ENCODE measurements around the gene RNF13.
"Not testable (repeated sequence)": the region's sequence is repeated elsewhere in the genome, so short reads cannot be mapped to it uniquely, and the experiment has no call there.

Gene RNF13

DNA sequence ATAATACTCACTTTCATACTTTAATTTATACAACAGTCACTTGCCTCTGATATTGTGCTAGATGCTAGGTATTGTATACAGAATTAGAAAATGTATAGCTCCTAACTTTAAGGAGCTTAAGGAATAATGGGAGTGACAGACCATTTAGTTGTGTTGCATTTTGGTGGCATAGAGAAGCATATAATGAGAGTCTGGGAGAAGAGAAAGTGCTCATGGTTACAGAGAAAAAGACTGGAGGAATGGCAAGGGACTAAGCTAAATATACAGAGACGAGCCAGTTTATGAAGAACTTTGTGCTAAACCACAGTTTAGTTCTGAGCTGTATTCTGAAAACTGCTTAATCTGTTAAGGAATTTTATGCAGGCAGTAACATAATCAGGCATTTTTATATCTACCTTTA is 6.4 kb downstream of the RNF13 start:
- Histone ChIP-seq H3K4me3 (ENCODE audit: low read length) (no peak overlapping the region), H3K27me3 (ENCODE audit: control insufficient read depth, insufficient read depth, low read length) (no peaks in the 10 kb centered on the region), H3K4me2 (ENCODE audit: low read length) (no peak overlapping the region), H3K36me3 (ENCODE audit: insufficient read depth, low read length) (peaks cover 4% of the 10 kb centered on the region), H3K4me1 (ENCODE audit: control insufficient read depth, insufficient read depth, low read length) (peaks cover 26% of the 10 kb centered on the region), H3K9me3 (replicated peaks; ENCODE audit: low read length) (no peaks in the 10 kb centered on the region), H3K9ac (ENCODE audit: low read depth, low read length) (no peak overlapping the region)

DNA sequence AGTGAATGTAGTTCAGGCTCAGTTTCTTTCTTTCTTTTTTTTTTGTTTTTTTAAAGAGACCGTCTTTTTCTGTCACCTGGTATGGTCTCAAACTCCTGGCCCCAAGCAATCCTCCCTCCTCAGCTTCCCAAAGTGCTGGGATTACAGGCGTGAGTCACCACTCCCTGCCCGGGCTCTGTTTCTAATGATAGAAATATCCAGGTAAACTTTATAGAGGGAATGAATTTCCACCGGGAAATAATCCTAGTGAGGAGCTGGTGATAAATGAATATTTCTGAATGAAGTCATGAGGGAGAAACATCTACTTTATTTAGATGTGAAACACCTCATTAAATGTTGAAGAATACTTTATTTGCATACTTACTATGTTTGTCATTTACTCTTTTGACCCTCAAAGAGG is 7.2 kb downstream of the RNF13 start:
- H3K27me3 ChIP-seq (ENCODE audit: control insufficient read depth, insufficient read depth, low read length) = no peaks in the 10 kb centered on the region
- H3K4me2 ChIP-seq (ENCODE audit: low read length) = no peak overlapping the region
- no peak overlapping the region for H3K9ac ChIP-seq (ENCODE audit: low read depth, low read length)
- H3K4me1 ChIP-seq (ENCODE audit: control insufficient read depth, insufficient read depth, low read length) = peaks cover 18% of the 10 kb centered on the region
- H3K4me3 ChIP-seq (ENCODE audit: low read length) = no peak overlapping the region
- H3K36me3 ChIP-seq (ENCODE audit: insufficient read depth, low read length) = peaks cover 4% of the 10 kb centered on the region
- H3K9me3 ChIP-seq (replicated peaks; ENCODE audit: low read length) = no peaks in the 10 kb centered on the region

DNA sequence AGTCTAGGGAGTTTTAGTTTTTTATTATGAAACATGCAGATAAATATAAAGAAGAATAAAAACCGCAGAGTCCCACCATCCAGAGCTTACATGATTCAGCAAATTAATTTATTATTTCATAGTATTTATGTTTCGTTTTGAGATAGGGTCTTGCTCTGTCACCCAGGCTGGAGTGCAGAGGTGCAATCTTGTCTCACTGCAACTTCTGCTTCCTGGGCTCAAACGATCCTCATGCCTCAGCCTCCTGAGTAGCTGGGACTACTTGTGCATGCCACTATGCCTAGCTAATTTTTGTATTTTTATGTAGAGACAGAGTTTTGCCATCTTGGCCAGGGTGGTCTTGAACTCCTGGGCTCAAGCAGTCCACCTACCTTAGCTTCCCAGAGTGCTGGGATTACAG is 13.6 kb downstream of the RNF13 start:
- Histone ChIP-seq H3K4me3 (ENCODE audit: low read length) (no peak overlapping the region), H3K4me1 (ENCODE audit: control insufficient read depth, insufficient read depth, low read length) (no peaks in the 10 kb centered on the region), H3K9me3 (replicated peaks; ENCODE audit: low read length) (peaks cover 5% of the 10 kb centered on the region), H3K36me3 (ENCODE audit: insufficient read depth, low read length) (peaks cover 4% of the 10 kb centered on the region), H3K27me3 (ENCODE audit: control insufficient read depth, insufficient read depth, low read length) (no peaks in the 10 kb centered on the region), H3K9ac (ENCODE audit: low read depth, low read length) (no peak overlapping the region), H3K4me2 (ENCODE audit: low read length) (no peak overlapping the region)

DNA sequence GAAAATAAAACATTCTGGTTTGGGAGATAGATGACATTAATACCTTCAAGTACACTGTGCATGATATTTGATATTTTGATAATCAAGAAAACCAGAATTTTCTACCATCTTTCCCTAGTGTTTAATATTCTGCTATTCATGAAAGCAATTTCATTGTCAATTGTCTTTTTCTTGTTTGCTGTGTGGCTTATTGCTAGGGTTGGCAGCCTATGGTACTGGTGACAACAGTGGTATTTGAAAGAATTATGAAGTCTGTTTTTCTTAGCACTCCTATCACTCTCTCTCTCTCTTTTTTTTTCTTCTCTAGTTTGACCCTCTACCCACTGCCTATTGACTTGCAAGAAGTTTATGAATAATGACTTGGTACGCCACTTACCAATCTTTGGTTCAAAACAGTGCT is 15.4 kb downstream of the RNF13 start:
- no peaks in the 10 kb centered on the region for H3K4me1 ChIP-seq (ENCODE audit: control insufficient read depth, insufficient read depth, low read length)
- no peak overlapping the region for H3K4me3 ChIP-seq (ENCODE audit: low read length)
- no peaks in the 10 kb centered on the region for H3K27me3 ChIP-seq (ENCODE audit: control insufficient read depth, insufficient read depth, low read length)

DNA sequence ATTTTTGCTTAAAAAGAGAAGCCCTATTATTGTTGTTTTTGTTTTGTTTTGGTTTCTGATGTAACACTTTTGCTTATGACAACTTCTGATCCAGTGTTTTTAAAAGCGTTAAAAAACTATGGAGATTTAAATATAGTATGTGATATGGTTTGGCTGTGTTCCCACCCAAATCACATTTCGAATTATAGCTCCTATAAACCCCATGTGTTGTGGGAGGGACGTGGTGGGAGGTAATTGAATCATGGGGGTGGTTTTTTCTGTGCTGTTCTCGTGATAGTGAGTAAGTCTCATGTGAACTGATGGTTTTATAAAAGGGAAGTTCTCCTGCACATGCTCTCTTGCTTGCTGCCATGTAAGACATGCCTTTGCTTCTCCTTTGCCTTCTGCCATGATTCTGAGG is 16.6 kb downstream of the RNF13 start:
- not testable (repeated sequence) for H3K27me3 ChIP-seq (ENCODE audit: control insufficient read depth, insufficient read depth, low read length); H3K4me3 ChIP-seq (ENCODE audit: low read length); H3K9ac ChIP-seq (ENCODE audit: low read depth, low read length); H3K4me1 ChIP-seq (ENCODE audit: control insufficient read depth, insufficient read depth, low read length); H3K4me2 ChIP-seq (ENCODE audit: low read length); H3K36me3 ChIP-seq (ENCODE audit: insufficient read depth, low read length); H3K9me3 ChIP-seq (replicated peaks; ENCODE audit: low read length)

More for the DNA sequence above, 15.4 kb downstream of the RNF13 start:
- Histone ChIP-seq H3K36me3 (ENCODE audit: insufficient read depth, low read length) (peaks cover 4% of the 10 kb centered on the region), H3K9ac (ENCODE audit: low read depth, low read length) (no peak overlapping the region), H3K9me3 (replicated peaks; ENCODE audit: low read length) (peaks cover 5% of the 10 kb centered on the region), H3K4me2 (ENCODE audit: low read length) (no peak overlapping the region)

DNA sequence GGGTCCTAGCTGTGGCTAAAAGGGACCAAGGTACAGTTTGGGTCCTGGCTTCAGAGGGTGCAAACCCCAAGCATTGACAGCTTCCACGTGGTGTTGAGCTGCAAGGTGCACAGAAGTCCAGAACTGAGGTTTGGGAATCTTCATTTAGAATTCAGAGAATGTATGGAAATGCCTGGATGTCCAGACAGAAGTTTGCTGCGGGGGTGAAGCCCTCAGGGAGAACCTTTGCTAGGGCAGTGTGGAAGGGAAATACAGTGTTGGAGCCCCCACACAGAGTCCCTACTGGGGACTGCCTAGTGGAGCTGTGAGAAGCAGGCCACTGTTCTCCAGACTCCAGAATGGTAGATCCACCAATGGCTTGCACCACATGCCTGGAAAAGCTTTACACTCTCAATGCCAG is 17.9 kb downstream of the RNF13 start:
- no peaks in the 10 kb centered on the region for H3K27me3 ChIP-seq (ENCODE audit: control insufficient read depth, insufficient read depth, low read length)
- H3K4me3 ChIP-seq (ENCODE audit: low read length) = no peak overlapping the region
- no peak overlapping the region for H3K4me2 ChIP-seq (ENCODE audit: low read length)
- no peaks in the 10 kb centered on the region for H3K4me1 ChIP-seq (ENCODE audit: control insufficient read depth, insufficient read depth, low read length)
- no peak overlapping the region for H3K9ac ChIP-seq (ENCODE audit: low read depth, low read length)
- peaks cover 5% of the 10 kb centered on the region for H3K9me3 ChIP-seq (replicated peaks; ENCODE audit: low read length)
- no peaks in the 10 kb centered on the region for H3K36me3 ChIP-seq (ENCODE audit: insufficient read depth, low read length)

DNA sequence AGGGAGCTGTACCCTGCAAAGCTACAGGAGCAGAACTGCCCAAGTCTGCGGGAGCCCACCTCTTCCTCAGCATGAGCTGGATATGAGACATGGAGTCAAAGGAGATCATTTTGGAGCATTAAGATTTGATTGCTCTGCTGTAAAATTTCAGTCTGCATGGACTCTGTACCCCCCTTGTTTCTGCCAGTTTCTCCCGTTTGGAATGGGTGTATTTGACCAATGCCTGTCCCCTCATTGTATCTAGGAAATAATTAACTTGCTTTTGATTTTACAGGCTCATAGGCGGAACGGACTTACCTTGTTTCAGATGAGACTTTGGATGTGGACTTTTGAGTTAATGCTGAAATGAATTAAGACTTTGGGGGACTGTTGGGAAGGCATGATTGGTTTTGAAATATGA is 18.3 kb downstream of the RNF13 start:
- Histone ChIP-seq H3K9ac (ENCODE audit: low read depth, low read length) (no peak overlapping the region), H3K27me3 (ENCODE audit: control insufficient read depth, insufficient read depth, low read length) (no peaks in the 10 kb centered on the region), H3K4me2 (ENCODE audit: low read length) (no peak overlapping the region), H3K4me3 (ENCODE audit: low read length) (no peak overlapping the region), H3K9me3 (replicated peaks; ENCODE audit: low read length) (peaks cover 5% of the 10 kb centered on the region), H3K4me1 (ENCODE audit: control insufficient read depth, insufficient read depth, low read length) (no peaks in the 10 kb centered on the region), H3K36me3 (ENCODE audit: insufficient read depth, low read length) (no peaks in the 10 kb centered on the region)

DNA sequence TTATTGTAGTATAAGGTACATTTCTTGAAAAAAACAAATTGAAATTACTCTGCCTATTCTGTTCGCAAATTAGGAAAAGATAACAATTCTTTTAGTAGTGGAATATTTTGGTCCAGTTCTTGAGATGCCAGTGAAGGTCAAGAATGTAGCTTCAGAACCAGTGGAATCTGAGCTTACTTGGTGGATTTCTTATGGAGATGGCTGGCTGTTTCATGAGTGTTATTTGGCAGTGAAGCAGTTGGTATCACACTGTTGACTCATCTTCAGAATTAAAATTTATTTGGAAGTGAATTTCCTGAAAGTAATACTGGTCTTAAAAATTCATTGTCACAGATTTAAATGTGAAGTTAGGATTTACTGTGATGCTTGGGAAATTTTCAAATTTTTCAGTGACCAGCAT is 19.1 kb downstream of the RNF13 start:
- Histone ChIP-seq H3K4me3 (ENCODE audit: low read length) (no peak overlapping the region), H3K36me3 (ENCODE audit: insufficient read depth, low read length) (no peaks in the 10 kb centered on the region), H3K4me1 (ENCODE audit: control insufficient read depth, insufficient read depth, low read length) (no peaks in the 10 kb centered on the region), H3K27me3 (ENCODE audit: control insufficient read depth, insufficient read depth, low read length) (no peaks in the 10 kb centered on the region), H3K9me3 (replicated peaks; ENCODE audit: low read length) (peaks cover 5% of the 10 kb centered on the region), H3K4me2 (ENCODE audit: low read length) (no peak overlapping the region), H3K9ac (ENCODE audit: low read depth, low read length) (no peak overlapping the region)

DNA sequence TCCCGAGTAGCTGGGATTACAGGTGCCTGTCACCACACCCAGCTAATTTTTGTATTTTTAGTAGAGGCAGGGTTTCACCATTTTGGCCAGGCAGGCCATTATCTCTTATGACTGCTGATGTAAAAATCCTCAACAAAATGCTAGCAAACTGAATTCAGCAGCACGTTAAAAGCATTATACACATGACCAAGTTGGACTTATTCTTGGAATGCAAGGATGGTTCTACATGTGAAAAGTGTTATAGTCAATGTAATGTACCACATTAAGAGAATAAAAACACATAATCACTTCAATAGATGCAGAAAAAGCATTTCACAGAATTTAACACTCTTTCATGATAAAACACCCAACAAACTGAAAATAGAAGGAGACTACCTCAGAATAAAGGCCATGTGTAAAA is 20.2 kb downstream of the RNF13 start:
- H3K4me2 ChIP-seq (ENCODE audit: low read length) = no peak overlapping the region
- H3K9me3 ChIP-seq (replicated peaks; ENCODE audit: low read length) = peaks cover 5% of the 10 kb centered on the region
- H3K36me3 ChIP-seq (ENCODE audit: insufficient read depth, low read length) = no peaks in the 10 kb centered on the region
- H3K9ac ChIP-seq (ENCODE audit: low read depth, low read length) = no peak overlapping the region
- H3K4me3 ChIP-seq (ENCODE audit: low read length) = no peak overlapping the region
- H3K4me1 ChIP-seq (ENCODE audit: control insufficient read depth, insufficient read depth, low read length) = no peaks in the 10 kb centered on the region
- no peaks in the 10 kb centered on the region for H3K27me3 ChIP-seq (ENCODE audit: control insufficient read depth, insufficient read depth, low read length)

DNA sequence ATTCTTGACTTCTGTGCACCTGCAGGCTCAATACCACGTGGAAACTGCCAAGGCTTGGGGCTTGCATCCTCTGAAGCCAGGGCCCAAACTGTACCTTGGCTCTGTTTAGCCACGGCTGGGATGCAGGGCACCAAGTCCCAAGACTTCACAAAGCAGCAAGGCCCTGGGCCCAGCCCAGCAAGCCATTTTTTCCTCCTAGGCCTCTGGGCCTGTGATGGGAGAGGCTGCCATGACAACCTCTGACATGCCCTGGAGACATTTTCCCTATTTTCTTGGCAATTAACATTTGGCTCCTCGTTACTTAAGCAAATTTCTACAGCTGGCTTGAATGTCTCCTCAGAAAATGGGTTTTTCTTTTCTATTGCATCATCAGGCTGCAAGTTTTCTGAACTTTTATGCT is 25.5 kb downstream of the RNF13 start:
- not testable (repeated sequence) for H3K9ac ChIP-seq (ENCODE audit: low read depth, low read length); H3K36me3 ChIP-seq (ENCODE audit: insufficient read depth, low read length); H3K4me1 ChIP-seq (ENCODE audit: control insufficient read depth, insufficient read depth, low read length); H3K4me3 ChIP-seq (ENCODE audit: low read length); H3K27me3 ChIP-seq (ENCODE audit: control insufficient read depth, insufficient read depth, low read length); H3K4me2 ChIP-seq (ENCODE audit: low read length); H3K9me3 ChIP-seq (replicated peaks; ENCODE audit: low read length)

DNA sequence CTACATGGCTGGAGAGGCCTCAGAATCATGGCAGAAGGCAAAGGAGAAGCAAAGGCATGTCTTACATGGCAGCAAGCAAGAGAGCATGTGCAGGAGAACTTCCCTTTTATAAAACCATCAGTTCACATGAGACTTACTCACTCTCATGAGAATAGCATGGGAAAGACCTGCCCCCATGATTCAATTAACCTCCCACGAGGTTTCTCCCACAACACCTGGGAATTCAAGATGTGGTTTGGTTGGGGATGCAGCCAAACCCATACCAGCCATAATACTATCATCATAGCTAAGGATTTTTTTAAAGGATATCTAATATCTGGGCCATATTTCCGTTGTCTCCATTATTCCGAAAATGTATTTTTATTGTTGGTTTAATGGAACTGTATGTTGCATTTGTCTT is 26.5 kb downstream of the RNF13 start:
- H3K36me3 ChIP-seq (ENCODE audit: insufficient read depth, low read length); H3K4me1 ChIP-seq (ENCODE audit: control insufficient read depth, insufficient read depth, low read length); H3K4me2 ChIP-seq (ENCODE audit: low read length); H3K4me3 ChIP-seq (ENCODE audit: low read length); H3K9ac ChIP-seq (ENCODE audit: low read depth, low read length); H3K9me3 ChIP-seq (replicated peaks; ENCODE audit: low read length); H3K27me3 ChIP-seq (ENCODE audit: control insufficient read depth, insufficient read depth, low read length): not testable (repeated sequence)

DNA sequence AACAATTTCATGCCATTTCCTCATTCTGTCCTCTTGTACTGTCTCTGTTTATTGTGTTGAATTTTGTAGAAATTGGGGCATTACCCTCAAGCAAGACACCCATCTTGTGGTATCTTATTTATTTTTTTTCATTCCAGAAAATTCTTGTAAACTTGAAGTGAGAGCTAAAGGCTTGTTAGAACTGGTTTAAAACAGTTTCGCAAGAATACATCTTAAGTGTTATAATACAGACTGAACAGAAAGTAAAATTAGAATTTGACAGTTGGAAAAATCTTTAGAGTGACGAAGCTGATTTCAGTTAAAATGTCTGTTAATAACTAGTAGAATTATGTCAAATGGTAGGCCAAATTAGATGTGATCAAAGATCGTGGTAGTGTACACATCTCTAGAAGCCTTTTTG is 26.9 kb downstream of the RNF13 start:
- H3K4me3 ChIP-seq (ENCODE audit: low read length) = no peak overlapping the region
- peaks cover under 1% of the 10 kb centered on the region for H3K4me1 ChIP-seq (ENCODE audit: control insufficient read depth, insufficient read depth, low read length)
- no peaks in the 10 kb centered on the region for H3K27me3 ChIP-seq (ENCODE audit: control insufficient read depth, insufficient read depth, low read length)
- no peak overlapping the region for H3K9ac ChIP-seq (ENCODE audit: low read depth, low read length)
- no peaks in the 10 kb centered on the region for H3K9me3 ChIP-seq (replicated peaks; ENCODE audit: low read length)
- no peak overlapping the region for H3K4me2 ChIP-seq (ENCODE audit: low read length)
- no peaks in the 10 kb centered on the region for H3K36me3 ChIP-seq (ENCODE audit: insufficient read depth, low read length)

DNA sequence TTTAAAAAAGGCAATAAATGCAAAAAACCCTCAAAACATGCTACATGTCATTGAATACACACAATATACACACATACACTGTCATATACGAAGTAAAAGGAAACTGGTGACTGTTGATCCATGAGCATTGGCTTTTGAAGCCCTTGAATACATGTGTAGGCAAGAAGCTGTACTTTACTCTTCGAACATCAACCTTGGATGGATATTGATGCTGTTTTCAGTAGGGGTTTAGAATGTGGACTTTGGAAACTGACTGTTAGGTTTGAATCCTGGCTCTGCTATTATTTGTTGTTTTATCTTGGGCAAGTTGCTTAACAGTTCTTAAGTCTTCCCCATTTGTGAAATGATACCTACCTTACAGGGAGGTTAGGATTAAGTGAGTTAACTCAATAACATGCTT is 30.5 kb downstream of the RNF13 start:
- Histone ChIP-seq H3K9me3 (replicated peaks; ENCODE audit: low read length) (no peaks in the 10 kb centered on the region), H3K27me3 (ENCODE audit: control insufficient read depth, insufficient read depth, low read length) (no peaks in the 10 kb centered on the region), H3K4me3 (ENCODE audit: low read length) (no peak overlapping the region), H3K9ac (ENCODE audit: low read depth, low read length) (no peak overlapping the region), H3K4me2 (ENCODE audit: low read length) (no peak overlapping the region), H3K36me3 (ENCODE audit: insufficient read depth, low read length) (peaks cover 10% of the 10 kb centered on the region), H3K4me1 (ENCODE audit: control insufficient read depth, insufficient read depth, low read length) (peaks cover 12% of the 10 kb centered on the region)
